GM03348 (cell line): ENCODE data around the gene MXD4.
A peak's percentile ranks its signal among the peaks of the same experiment; 100 is the strongest.

Source experiments
- DNase-seq: peaks from one replicate; pipeline ENCODE4 v3.0.0; 2012; ENCODE audit warnings: low spot score

Gene MXD4

DNA sequence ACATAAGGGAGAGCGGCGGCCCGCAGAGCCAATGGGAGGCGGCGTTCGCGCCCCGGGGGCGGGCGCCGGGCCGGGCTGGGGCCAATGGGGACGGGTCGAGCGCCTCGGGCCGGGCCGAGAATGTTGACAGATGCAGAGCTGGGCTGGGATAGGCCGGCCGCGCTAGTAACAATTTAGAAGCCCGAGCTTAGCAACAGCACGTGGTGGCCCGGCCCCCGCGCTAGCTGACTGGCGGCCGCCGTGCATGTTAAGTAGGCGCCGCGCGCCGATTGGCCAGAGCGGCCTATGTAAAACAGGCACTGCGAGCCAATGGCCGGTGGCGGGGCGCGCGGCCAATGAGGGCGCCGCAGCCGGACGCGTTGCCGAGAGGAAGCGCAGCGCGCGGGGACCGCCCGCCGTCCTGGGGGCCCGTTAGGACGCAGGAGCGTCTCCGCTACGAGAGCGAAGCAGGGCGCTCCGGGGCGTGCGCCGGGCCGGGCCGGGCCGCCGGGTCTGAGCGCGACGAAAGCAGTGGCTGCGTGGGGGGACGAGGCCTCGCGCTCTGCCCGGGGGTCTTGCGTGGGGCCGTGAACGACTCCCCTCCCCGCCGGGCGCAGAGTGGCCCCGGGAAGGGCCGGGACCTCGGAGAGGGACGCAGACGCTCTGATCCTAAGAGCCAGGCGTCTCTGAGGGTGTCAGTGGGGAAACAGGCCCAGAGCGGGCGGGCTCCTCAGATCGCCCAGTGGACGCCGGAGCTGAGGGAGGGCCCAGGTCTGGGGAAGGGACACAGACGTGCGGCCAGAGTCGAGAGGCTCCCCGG is 435 bp upstream of the MXD4 start:
- DNase-seq, result peak; percentile 99

DNA sequence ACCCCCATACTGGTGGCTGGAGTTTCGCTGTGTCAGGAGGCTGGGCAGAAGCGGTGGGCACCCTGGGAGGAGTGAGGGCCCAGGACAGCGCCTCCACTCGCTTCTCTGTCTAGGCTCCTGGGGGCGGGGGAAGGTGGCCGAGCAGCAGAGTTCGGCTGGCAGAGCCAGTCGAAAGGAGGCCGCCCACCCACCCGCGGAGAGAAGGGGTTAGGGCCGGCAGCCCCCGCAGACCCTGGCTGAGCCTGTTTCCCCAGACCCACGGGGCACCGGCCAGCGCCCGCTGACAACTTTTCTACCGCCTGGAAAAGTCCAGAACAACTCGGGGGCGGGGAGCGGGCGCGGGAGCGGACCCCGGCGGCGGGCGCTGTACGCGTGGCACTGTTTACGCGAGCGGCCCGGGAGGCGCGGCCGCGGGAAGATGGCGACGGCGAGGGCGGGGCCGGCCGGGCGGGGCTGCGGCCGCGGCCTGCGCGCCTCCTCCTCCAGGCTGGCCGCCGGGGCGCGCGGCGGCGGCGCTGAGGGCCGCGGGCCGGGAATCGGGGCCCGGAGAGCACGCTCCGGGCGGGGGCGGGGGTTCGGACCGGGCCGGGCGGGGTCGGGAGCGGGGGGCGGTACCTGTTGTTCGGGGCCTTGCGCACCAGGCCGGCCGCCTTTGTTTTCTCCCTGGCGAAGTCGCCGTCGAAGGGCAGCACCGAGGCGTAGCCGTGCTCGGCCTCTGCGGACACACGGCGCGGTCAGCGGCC is 628 bp downstream of the MXD4 start:
- peak; percentile 90 for DNase-seq

DNA sequence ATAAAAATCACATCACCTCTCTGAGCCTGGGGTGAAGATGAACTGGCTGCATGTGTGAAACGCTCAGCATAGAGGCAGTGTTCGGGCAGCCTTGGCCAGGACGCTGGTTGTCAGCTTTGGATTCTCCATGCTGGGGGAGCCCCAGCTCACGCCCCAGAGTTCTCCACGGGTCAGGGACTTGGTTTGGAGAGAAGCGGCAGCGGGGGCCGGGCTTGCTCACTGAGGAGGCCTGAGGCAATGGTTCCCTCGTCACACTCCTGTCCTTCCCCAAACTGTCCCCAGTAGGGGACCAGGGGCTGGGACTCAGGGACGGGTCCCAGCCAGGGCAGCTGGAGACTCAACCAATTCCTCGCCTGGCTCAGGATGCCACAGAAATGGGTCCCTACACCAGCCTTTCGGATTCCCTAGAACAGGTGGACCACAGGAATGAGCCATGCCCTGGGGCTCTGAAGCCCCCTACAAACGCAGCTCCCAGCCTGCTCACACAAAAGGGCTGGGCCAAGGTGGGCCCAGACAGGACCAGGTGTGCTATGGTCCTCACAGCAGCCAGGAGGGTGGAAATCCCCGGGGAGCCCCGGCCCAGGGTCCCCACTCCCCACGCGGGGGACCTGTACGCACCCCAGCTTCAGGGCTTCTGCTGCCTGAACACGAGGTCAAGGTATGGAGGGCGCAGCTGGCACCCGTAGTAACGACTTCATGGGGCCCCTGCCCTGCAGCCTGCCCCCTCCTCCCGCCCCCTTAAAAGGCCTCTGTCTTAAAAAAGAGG is 1.4 kb downstream of the MXD4 start:
- peak; percentile 24 for DNase-seq

DNA sequence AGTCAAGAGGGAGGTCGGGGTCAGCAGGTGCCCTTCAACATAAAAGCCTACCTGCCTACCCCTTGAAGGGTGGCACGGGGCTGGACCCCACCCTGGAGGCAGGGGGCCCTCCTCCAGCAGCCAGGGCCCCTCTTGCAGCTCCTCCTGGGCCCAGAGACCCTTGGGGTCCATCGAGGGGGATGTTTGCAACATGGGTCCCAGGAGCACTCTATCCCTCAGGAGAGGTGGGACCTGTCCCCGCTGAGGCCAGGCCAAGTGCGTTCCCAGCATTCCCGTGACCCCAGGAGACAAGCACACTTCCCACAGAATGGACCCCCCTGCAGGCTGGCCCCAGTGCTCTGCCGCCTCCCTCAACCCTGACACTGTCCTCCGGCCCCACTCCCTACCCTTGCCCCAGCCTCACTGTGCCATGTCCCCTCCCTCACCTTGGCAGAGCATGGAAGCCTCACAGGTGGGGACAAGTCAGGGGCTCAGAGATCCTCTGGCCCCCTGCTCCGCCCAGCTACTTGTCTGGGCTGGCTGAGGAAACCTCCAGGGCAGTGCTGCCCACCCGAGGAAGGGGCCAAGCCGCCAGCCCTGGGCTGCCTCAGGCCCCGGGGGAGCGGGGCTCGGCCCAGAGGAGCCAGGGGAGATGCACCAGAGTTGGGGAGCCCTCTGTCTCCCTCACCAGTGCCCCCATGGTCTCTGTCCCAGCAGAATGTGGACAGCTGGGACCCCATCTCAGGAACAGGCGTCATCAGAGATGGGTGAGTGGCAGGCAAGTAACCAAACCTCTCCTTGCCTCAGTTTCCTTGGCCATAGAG is 2.2 kb downstream of the MXD4 start:
- DNase-seq, result no peak

DNA sequence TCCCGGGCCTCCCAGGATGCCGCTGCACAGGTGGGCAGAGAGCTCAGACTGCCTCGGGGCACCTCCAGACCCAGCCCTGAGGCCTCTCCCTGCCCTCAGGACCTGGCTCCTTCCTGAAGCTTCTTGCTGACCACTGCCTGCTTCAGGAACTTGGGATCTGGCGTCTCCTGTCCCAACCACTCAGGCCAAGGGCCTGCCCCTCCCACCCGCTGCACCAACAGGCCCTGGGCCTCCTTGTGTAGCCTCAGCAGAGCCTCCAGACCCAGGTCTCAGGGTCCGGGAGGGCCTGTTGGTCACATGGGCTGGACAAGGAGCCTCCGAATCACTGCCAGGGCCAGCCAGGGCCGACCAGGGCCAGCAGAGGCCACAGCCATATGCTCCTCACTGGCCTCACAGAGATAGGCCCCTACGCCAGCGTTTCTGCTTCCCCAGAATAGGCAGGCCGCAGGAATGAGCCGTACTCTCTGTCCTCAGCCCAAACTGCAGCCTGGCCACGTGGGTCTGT is 2.8 kb downstream of the MXD4 start:
- DNase-seq, result no peak

DNA sequence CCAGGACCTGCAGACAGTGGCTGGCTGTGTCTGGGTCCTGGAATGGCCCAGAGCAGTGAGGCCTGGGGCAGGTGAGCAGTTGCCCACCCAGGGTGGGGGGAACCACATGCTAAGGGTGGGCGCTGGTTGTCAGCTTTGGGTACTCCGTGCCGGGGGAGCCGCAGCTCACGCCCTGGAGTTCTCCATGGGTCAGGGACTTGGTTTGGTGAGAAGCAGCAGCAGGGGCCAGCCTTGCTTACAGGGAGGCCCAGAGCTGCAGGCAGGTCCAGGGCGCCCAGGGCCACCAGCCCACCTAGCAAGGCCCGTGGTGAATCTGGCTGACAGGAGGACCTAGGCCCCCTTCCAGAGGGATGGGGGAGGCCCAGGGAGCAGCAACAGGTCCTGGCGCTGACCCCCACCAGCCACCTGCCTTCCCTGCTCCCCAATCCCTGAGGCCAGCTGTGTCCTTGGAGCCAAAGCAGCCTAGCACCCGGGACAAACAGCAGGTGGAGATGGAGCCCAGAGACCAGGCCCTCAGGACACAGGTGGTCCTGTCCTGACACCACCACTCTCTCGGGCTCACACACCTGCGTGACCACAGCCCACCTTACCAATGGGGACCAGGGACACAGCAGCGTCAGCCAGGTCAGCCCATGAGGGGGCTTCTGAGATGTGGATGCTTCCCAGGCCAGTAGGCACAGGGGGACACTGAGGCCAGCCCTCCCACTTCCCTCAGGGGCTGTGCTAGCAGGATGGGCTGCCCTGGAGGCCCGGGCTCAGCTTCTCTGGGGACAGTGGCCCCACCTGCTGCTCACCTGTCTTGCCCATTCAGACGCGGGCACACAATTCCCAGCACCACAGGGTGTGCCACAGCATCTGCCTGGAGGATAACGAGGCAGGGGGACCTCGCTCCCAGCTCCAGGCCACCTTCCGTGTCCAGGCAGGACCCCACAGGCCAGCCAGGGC is 3.5 kb downstream of the MXD4 start:
- no peak for DNase-seq

DNA sequence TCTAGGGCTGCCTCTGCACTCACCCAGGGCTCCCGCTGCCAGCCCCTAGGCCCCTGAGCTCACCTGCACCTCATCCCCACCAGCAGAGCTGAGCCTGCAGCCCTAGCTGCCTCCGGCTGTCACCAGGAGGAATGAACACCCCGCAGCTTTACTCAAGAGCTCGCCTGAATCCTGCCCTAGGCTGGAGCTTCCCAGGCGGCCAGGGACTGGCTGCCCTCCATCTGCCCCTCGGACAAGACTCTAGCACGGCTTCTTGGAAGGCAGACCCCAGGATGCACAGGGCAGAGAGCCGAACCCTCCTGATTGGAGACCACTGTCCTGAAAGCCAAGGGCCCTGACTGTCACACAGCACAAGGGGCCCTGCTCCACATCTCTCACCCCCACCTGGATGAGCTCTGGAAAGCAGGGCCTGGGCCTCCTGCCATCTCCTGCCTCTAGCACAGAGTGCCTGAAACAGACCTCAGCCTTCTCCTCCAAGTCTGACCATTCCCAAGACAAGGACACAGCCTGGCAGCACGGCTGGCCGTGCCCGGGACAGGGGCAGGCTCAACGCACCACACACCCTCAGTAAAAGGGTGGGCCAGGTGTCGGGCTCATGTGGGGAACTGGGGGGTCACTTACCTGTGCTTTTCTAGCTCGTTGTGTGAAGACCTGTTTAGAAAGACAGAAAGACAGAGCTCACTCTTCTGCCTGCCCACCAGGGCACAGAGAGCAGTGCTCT is 4.4 kb downstream of the MXD4 start:
- DNase-seq, result no peak

DNA sequence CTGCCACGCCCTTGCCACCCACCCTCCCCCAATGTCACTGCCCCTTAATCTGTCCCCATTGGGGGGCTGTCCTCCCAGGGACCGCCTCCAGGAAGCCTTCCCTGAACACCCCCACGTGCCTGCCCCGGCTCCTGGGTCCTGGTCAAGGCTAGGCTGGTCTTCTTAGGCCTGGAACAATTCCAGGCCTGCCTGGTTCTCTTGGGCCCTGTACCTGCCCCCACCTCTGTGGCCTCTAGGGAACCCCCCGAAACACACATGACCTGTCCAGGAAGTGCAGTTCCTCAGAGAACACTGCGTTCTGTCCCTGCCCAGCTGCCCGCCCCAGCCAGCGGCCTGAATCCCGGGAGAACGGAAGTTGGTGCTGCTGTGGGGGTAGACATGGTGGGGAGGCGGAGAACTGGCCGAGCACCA is 5.1 kb downstream of the MXD4 start:
- no peak for DNase-seq

DNA sequence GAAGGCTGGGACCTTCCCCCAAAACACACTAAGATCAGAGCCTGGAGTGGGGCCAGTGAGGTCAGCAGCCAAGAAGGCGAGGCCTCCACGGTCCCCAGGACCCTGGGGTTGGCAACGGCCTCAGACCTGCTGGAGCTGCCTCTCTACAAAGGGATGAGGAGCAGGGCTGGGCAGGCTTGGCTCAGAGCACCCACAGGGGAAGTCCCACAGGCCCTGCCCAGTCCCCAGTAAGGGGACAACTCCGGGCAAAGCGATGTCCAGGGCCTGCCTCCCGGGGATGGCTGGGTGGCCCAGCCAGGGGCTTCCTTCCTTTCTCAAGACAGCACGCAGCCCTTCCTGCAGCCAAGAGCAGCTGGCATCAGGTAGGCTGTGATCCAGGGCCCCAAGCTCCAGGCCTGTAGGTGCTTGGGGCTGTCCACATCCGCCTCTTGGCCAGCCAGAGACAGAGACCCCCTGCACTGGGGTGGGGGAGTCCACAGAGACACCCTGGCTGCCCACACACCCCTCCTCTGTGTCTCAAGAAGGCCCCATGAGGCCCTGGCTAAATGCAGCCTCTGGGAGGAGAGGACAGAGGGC is 5.7 kb downstream of the MXD4 start:
- no peak for DNase-seq

DNA sequence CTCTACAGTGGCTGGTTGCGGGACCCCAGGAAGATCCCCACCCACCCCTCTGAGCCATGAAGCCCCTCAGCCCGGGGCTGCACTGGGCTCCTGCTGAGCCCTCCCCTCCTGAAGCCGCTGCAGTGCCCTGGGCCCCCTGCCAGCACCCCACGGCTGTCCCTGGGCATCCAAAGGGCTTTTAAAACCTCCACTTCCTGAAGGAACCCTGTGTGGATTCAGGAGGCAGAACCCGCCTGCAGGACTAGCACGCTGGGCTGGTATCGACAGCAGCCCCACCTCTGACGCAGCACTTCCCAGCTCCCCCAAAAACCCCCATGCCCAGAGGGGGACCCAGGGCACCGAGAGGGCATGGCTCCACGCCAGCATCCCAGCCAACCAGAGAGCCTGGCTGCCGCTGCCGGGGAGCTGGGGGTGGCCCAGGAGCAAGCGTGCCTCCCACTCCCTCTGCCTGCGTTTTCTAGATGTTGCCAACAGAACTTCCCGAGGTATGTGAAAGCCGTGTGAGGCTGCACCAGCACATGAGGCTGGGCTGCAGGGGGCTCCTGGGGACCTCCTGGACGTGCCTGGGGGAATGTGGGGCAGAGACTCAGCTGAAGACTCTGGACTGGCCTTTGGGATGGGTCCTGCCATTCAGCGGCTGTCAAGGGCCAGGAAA is 6.3 kb downstream of the MXD4 start:
- no peak for DNase-seq

DNA sequence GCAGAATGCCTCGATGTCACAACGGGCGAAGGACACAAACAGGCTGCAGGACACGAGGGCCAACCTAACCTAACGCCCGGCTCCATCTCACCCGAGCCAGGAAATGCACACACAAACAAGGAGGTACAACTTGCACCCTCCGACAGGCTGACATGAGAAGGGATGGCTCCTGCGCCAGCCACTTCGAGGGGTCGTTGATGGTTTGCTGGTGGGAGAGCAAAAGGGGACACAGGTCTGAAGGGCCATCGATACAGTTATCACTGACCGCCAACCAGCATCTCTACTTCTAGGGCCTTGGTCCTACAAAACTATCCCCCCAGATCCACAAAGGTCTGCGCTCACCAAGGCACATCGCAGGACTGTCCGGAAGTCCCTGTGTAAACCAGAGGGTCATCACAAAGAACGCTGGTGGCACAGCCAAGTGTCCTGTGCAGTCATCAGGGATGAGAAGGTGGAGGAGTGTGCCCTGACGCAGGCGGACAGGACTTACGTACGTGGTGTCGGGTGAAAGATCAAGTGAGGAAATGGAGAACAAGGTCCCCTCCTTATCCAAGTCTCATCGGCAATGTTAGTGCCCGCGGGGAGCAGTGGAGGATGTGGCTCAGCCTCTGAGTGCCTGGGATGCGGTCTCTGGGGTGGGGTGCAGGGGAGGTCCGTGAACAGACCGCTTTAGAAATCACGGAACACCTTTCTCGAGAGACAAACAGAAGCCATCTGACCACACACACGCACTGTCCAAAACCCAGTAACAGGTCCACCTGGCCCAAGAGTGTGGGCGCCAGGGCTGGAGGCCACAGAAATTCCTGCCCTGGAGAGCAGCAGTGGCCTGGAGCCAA is 7.0 kb downstream of the MXD4 start:
- DNase-seq, result no peak

DNA sequence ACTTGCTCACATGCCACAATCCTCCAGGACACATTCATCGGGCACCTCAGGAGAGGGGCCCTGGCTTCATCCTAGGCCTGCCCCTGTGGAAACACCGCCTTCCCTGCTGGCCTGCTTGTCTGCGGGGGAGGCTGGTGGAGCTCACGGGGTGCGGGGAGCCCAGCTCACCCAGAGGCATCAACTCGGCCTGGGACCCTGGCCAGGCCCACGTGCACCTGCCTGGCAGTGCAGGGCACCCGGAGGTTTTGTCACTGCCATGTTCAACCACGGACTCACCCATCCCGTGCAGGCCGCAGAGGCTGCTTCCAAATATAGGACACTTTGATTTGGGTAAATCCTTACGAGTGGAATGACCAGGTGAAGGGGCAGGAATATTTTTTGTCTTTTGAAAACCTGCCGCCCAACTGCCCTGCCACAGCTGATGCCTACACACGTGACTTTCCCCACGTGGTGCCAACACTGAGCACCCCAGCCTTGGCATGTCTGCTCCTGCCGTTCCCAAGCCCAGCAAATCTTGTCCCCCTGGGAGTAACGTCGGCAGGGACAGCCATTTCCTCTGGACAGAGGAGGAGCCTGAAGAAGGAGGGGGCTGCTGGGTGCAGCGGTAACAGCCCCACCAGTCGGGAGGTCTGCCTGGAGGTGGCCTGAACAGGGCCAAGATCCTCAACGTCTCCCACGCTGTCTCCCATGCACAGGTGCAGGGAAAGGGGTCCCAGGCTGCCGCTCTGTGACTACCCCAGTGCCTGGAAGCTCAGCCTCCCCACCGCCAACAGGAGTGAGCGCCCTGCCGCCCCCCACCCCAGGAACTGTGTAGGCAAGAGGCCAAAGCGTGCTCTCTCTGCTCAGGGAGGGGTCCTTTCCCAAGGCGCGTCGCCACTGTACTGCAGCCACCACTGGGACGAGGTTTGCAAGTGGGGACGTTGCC is 8.5 kb downstream of the MXD4 start:
- no peak for DNase-seq

DNA sequence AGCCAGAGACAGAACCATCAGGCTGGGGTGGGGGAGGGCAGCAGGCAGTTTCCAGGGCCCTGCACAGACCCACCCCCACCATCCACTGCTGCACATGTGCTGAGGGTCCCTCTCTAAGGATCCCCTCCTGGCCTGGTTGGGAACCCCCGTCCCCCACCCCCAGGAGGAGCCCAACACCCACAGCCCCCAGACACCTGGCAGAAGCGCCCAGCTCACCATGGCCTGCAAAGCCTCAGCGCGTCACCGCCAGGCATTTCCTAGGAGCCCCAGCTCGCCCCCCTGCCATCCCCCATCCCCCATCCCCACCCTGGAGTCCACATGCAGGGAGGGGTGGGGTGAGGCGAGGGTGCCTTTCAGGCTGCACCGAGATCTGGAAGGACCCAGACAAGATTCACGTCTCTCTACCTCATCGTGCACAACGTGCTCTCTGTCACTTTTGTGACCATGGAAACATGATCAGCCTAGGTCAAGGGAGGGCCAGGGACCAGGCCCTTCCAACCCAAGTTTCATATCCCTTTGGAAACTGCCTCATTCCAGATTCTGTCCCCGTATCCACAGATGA is 9.3 kb downstream of the MXD4 start:
- no peak for DNase-seq

DNA sequence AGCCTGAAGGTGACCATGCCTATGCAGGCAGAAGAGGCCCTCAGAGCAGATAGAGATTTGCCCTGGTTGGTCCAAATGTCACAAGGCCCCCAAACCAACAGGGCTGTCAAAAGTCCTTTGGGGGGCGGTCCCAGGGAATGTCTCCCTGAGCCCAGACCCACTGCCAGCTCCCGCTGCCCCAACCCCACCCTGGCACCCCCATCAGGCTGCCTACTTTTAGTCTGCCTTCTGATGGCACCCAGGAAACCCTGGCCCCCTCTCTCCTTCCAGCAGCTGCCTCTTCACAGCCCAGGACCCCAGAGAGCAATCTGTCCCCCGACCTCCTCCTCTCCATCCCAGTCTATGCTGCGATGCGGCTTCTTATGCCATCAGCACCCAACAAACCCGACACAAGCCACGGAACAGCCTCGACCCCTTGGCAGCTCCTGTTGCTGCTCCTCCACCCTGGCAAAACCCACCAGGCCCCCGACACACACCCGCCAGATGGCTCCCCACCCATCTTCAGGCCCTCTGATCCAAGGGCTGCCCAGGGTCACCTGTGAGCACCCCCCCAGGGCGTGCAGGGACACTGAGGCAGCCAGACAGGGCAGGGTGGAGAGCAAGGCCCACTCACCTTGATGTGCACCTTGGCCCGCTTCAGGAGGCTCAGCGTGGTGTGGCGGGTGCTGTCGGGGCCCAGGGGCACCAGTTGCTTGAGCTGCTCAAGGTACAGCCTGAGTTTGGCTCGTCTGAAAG is 9.9 kb downstream of the MXD4 start:
- DNase-seq, result no peak

DNA sequence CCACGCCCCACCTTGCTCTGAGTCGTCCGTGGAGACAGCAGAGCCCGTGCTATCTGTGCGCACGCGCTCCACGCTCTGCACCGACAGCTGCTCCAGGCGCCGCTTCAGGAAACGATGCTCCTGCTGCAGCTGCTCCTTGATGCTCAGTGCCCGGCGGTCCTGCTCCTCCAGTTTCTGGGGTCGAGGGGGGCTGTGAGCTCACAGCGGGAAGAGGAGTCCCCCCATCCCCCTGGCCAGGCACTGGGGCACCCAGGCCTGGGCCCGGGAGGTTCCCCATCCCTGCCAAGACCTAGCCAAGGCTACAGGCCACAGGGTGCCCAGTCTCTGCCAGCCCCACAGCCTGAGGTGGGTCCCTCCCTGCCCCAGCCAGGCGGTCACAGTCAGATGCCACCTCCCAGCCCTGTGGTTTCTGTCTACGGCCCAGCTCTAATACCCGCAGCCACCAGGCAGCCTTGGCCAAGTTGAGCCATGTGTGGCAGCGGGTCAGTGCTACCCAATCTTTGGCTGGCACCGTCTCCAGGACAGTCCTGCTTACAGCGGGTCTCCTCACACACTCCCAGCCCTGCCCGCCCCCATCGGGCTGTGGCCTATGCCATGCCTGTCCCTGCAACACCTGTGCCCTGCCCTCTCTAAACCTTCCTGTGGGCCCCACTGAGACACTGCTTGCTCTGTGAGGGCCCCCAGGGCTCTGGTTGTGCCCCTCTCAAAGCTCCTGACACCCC is 10.7 kb downstream of the MXD4 start:
- DNase-seq, result peak; percentile 3
